ENCODE results near the gene PCED1B. TPM values are rescaled to one million over a fixed set of nuclear protein-coding genes. Genes with fewer than 3 reads are reported as not detected.

PCED1B gene, protein sequence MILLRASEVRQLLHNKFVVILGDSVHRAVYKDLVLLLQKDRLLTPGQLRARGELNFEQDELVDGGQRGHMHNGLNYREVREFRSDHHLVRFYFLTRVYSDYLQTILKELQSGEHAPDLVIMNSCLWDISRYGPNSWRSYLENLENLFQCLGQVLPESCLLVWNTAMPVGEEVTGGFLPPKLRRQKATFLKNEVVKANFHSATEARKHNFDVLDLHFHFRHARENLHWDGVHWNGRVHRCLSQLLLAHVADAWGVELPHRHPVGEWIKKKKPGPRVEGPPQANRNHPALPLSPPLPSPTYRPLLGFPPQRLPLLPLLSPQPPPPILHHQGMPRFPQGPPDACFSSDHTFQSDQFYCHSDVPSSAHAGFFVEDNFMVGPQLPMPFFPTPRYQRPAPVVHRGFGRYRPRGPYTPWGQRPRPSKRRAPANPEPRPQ
- polyA plus RNA-seq (3.1 to 3.7 TPM (median 3.2 TPM) in 3 replicates), polyA minus RNA-seq (2.9 to 5.0 TPM (median 4.4 TPM) in 3 replicates)
- polyA plus RNA-seq (2011; ENCODE audit: low read depth), result 2.0 TPM
- polyA plus RNA-seq (2011; cell fraction: cytosol; rRNA removed), result 2.4 and 4.7 TPM in 2 replicates
- 7.8 and 13.8 TPM in 2 replicates for polyA plus RNA-seq (2011; cell fraction: nucleus; rRNA removed)
- 5.1 and 8.0 TPM in 2 replicates for polyA plus RNA-seq (2012; ENCODE audit: low replicate concordance)
- polyA minus RNA-seq (2011; cell fraction: cytosol; rRNA and poly(A)+ RNA removed), result 2.1 TPM
- polyA minus RNA-seq (2011; cell fraction: nucleus; rRNA and poly(A)+ RNA removed), result 3.2 and 4.5 TPM in 2 replicates

DNA sequence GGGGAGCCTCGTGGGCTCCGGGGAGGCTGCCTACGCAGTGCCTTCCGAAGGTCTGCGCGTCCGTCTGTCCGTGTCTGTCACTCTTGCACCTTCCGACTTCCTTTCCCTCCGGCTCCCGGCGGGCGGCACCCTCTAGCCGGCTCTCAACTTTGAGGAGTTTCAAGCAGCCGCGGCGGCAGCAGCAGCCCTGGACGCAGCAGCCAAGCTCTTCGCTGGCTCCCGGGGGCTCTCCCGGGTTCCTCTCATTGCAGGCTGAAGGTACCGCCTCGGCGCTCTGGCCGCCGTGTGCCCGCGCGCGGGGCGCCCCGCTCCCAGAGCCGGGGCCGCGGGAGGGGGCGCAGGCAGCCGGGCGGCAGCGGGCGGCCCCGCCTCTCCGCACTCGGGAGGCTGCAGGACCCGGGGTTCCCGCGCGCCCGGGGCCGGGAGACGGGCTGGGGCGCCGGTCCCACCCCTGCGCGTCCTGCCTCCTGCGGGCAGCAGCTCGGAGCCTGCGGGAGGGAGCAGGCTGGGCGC is at the start of gene PCED1B, which contains the start of gene AMIGO2:
Gene PCED1B, plus strand, starts transcription at position 154 of the 513 bp plus-strand sequence. CDS start 155,443 bp downstream, outside the sequence.
Gene AMIGO2, minus strand, starts transcription at position 492 of the 513 bp plus-strand sequence. CDS start 957 bp downstream, outside the sequence.
- H3K4me3 ChIP-seq (ENCODE audit: control insufficient read depth in 2 of 3, extremely low read depth in 1 of 3, insufficient read depth in 2 of 3, low read depth in 1 of 3, low read length in 3 of 3), result peak within 1 kb of the TSS; percentile 67 to 92 (median 71)
- FAIRE-seq, result no peak
- H3K4me2 ChIP-seq (ENCODE audit: control insufficient read depth, extremely low read depth, insufficient read depth, low read depth, low read length), result peak within 1 kb of the TSS; percentile 92
- H3K27ac ChIP-seq (ENCODE audit: control insufficient read depth, insufficient read depth, low read length), result peak within 1 kb of the TSS; percentile 90
- no peaks in the 10 kb centered on the region for H3K9me3 ChIP-seq (ENCODE audit: control insufficient read depth, low read depth, low read length)
- peak within 1 kb of the TSS; percentile 93 for H3K9ac ChIP-seq (ENCODE audit: control insufficient read depth, extremely low read depth, insufficient read depth, low read length)
- H3K79me2 ChIP-seq (ENCODE audit: control insufficient read depth, insufficient read depth, low read length), result peaks cover 54% of the 10 kb centered on the region
- H3K27me3 ChIP-seq (ENCODE audit: control insufficient read depth, extremely low read depth, insufficient read depth, low read length), result no peaks in the 10 kb centered on the region
- no peaks in the 10 kb centered on the region for H4K20me1 ChIP-seq (ENCODE audit: control insufficient read depth, extremely low read depth, insufficient read depth, low read length)
- no peaks in the 10 kb centered on the region for H3K9me1 ChIP-seq (ENCODE audit: control insufficient read depth, extremely low read depth, insufficient read depth, low read length)
- H3K36me3 ChIP-seq (ENCODE audit: control insufficient read depth in 2 of 2, extremely low read depth in 1 of 2, insufficient read depth in 2 of 2, low read length in 2 of 2), result peaks cover 5 to 21% of the 10 kb centered on the region in 2 experiments
- peak within 1 kb of the TSS; percentile 35 for H2AFZ ChIP-seq (ENCODE audit: control insufficient read depth, low read length)
- dilution Hi-C loops (cut with MboI; ENCODE audit: extremely low pct_ligation_motif_present, low sequenced_read_pairs), result no loop called here
- peaks cover 59% of the 10 kb centered on the region for H3K4me1 ChIP-seq (ENCODE audit: control insufficient read depth, extremely low read depth, insufficient read depth, low read length)
- no peak for DNase-seq (ENCODE audit: low read depth, low spot score)
- TF ChIP-seq EZH2 (IDR thresholded peaks at IDR 0.05; ENCODE audit: low read length), result no peak
- TF ChIP-seq, protein P1, sequence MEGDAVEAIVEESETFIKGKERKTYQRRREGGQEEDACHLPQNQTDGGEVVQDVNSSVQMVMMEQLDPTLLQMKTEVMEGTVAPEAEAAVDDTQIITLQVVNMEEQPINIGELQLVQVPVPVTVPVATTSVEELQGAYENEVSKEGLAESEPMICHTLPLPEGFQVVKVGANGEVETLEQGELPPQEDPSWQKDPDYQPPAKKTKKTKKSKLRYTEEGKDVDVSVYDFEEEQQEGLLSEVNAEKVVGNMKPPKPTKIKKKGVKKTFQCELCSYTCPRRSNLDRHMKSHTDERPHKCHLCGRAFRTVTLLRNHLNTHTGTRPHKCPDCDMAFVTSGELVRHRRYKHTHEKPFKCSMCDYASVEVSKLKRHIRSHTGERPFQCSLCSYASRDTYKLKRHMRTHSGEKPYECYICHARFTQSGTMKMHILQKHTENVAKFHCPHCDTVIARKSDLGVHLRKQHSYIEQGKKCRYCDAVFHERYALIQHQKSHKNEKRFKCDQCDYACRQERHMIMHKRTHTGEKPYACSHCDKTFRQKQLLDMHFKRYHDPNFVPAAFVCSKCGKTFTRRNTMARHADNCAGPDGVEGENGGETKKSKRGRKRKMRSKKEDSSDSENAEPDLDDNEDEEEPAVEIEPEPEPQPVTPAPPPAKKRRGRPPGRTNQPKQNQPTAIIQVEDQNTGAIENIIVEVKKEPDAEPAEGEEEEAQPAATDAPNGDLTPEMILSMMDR (optimal IDR thresholded peaks at IDR 0.05 in 1 of 3, IDR thresholded peaks at IDR 0.05 in 1 of 3, conservative IDR thresholded peaks at IDR 0.05 in 1 of 3; ENCODE audit: extremely low read depth in 1 of 3, insufficient read depth in 2 of 3, low read length in 3 of 3), result peak; percentile 49 to 64 (median 56)

DNA sequence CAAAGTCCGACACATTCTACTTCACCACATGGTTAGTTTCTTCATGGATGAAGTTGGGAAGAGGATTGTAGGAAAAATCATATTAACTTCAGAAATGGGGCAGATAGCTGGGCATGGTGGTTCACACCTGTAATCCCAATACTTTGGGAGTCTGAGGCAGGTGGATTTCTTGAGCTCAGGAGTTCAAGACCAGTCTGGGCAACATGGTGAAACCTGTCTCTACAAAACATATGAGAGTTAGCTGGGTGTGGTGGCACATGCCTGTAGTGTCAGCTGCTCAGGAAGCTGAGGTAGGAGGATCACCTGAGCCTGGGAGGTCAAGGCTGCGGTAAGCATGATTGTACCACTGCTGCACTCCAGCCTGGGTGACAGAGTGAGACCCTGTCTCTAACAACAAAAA is 49.5 kb upstream of the PCED1B start:
- no peak overlapping the region for H3K9ac ChIP-seq (ENCODE audit: control insufficient read depth, extremely low read depth, insufficient read depth, low read length)
- DNase-seq (ENCODE audit: low read depth, low spot score) (no peak), FAIRE-seq (no peak)
- dilution Hi-C loops (cut with MboI; ENCODE audit: extremely low pct_ligation_motif_present, low sequenced_read_pairs), result no loop called here
- TF ChIP-seq, protein P1 (optimal IDR thresholded peaks at IDR 0.05 in 1 of 3, IDR thresholded peaks at IDR 0.05 in 1 of 3, conservative IDR thresholded peaks at IDR 0.05 in 1 of 3; ENCODE audit: extremely low read depth in 1 of 3, insufficient read depth in 2 of 3, low read length in 3 of 3), result no peak
- TF ChIP-seq EZH2 (IDR thresholded peaks at IDR 0.05; ENCODE audit: low read length), result no peak
- no peaks in the 10 kb centered on the region for H3K36me3 ChIP-seq (ENCODE audit: control insufficient read depth in 2 of 2, extremely low read depth in 1 of 2, insufficient read depth in 2 of 2, low read length in 2 of 2)
- no peak overlapping the region for H2AFZ ChIP-seq (ENCODE audit: control insufficient read depth, low read length)
- peaks cover 22% of the 10 kb centered on the region for H3K4me1 ChIP-seq (ENCODE audit: control insufficient read depth, extremely low read depth, insufficient read depth, low read length)
- H3K27me3 ChIP-seq (ENCODE audit: control insufficient read depth, extremely low read depth, insufficient read depth, low read length), result no peaks in the 10 kb centered on the region
- no peak overlapping the region for H3K4me3 ChIP-seq (ENCODE audit: control insufficient read depth in 2 of 3, extremely low read depth in 1 of 3, insufficient read depth in 2 of 3, low read depth in 1 of 3, low read length in 3 of 3)
- H3K79me2 ChIP-seq (ENCODE audit: control insufficient read depth, insufficient read depth, low read length), result no peaks in the 10 kb centered on the region
- no peak overlapping the region for H3K27ac ChIP-seq (ENCODE audit: control insufficient read depth, insufficient read depth, low read length)
- no peak overlapping the region for H3K4me2 ChIP-seq (ENCODE audit: control insufficient read depth, extremely low read depth, insufficient read depth, low read depth, low read length)
- H3K9me3 ChIP-seq (ENCODE audit: control insufficient read depth, low read depth, low read length), result no peaks in the 10 kb centered on the region
- no peaks in the 10 kb centered on the region for H3K9me1 ChIP-seq (ENCODE audit: control insufficient read depth, extremely low read depth, insufficient read depth, low read length)
- H4K20me1 ChIP-seq (ENCODE audit: control insufficient read depth, extremely low read depth, insufficient read depth, low read length), result no peaks in the 10 kb centered on the region

Data from keratinocyte (primary cell).